Vagina (tissue), 2 donors: ENCODE measurements around the gene IRX4. TPM values are rescaled to one million over a fixed set of nuclear protein-coding genes. Genes with fewer than 3 reads are reported as not detected.

Experiments
- DNase-seq, 2 donors: peaks; one replicate each; pipeline ENCODE4 v3.0.0-alpha.2; 2017; ENCODE audit errors: extremely low spot score in 2 of 2
- H3K27ac ChIP-seq: fragments of 200-600 bp; sonication (generic); one replicate; pipeline ENCODE4 v1.5.1; 2019
- H3K27me3 ChIP-seq: fragments of 200-600 bp; sonication (generic); one replicate; pipeline ENCODE4 v1.5.1; 2019
- H3K36me3 ChIP-seq, 2 donors: fragments of 200-600 bp; sonication (generic); one replicate each; pipeline ENCODE4 v1.5.1; 2017 to 2019
- H3K4me1 ChIP-seq: fragments of 200-600 bp; sonication (generic); one replicate; pipeline ENCODE4 v1.5.1; 2019
- H3K4me3 ChIP-seq, 2 donors: fragments of 200-600 bp; sonication (generic); 1 replicate in 1 of 2; 2 replicates in 1 of 2; pipeline ENCODE4 v1.5.1; 2016 to 2019
- H3K9me3 ChIP-seq: fragments of 200-600 bp; sonication (generic); one replicate; pipeline ENCODE4 v1.5.1; 2019
- POLR2A ChIP-seq, 2 donors: fragments of 450-650 bp; IDR thresholded peaks; one replicate each; pipeline ENCODE4 v1.6.1; 2017; ENCODE audit warnings: antibody characterized with exemption in 2 of 2, mild to moderate bottlenecking in 2 of 2, moderate library complexity in 2 of 2
- POLR2AphosphoS5 ChIP-seq, 2 donors: sonication (generic); formaldehyde crosslinking; IDR thresholded peaks; one replicate each; pipeline ENCODE4 v1.9.0; 2017; ENCODE audit warnings: antibody characterized with exemption in 2 of 2, mild to moderate bottlenecking in 2 of 2, low read depth in 1 of 2; ENCODE audit not compliant: insufficient read depth in 1 of 2
- intact Hi-C: fragments of 100-400 bp; cut with DNase I; formaldehyde crosslinking; loops from one replicate; pipeline ENCODE4 v1.15.1; 2023
- total RNA-seq: library from RNA; depleted of rRNA; stranded (reverse); fragments of >200 nt; gene quantifications from one replicate; pipeline ENCODE4 v1.2.3, GENCODE V29; 2016
- TF ChIP-seq, protein P1 (sequence below), 3 experiments: fragments of 450-650 bp in 2 of 3; fragments of 200-600 bp in 1 of 3; sonication (generic) in 1 of 3; IDR thresholded peaks; one replicate each; pipeline ENCODE4 v1.5.1; 2017 to 2019; ENCODE audit warnings: antibody characterized with exemption in 3 of 3, mild to moderate bottlenecking in 2 of 3, moderate library complexity in 2 of 3

The IRX4 gene
- total RNA-seq, 1 donor from 2014 or later, result 26.8 TPM

DNA sequence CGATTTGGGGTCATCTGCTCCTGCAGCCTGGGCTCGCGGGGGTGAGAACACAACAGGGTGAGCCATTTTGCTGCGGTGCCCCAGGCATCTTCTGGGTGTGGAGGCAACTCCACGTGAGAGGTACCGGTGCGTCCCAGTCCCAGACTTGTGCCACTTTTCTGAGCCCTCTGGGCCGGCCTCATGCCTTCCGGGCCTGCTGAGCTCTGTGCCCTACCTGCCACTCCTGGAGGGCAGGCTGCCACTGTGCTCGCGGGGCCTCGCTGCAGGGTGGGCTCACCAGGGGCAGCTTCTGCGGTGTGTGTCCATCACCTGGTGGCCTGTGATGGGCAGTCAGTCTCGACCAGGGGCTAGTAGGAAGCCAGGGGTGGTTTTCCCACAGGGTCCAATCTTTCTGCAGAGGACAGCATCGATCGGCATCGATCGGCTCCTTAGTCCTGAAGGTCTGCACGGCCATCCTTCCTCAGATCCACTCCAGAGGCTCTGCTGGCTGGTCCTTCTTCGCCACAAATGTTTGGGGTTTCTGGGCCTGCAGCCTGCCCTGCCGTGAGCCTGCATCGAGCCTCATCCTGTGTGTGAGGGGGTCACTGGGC lies 22.6 kb downstream of the IRX4 start:
- no peak overlapping the region for H3K27ac ChIP-seq
- intact Hi-C loops, result no loop called here
- no peaks in the 10 kb centered on the region for H3K27me3 ChIP-seq

DNA sequence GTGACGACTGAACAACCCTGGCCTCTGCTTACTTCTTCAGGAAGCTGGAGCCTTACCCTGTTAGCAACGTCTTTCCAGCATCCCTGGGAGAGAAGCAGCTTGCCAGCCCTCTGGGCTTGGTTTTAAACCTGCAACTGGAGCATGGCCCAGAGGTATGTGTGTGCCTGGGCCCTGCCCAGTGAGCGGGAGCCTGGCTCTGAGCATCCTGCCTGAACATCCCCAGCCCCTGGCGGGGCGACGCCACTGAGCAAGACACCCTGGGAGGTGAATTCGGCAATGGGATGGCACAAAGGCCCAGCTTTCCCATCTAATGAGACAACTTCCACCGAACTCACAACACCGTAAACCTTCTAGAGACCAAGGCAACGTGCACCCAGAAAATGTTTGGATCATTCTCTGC lies 23.6 kb downstream of the IRX4 start:
- intact Hi-C loops, result no loop called here
- Histone ChIP-seq H3K36me3 (no peaks in the 10 kb centered on the region), H3K4me3 (no peak overlapping the region), H3K27ac (no peak overlapping the region), H3K4me1 (no peaks in the 10 kb centered on the region), H3K9me3 (no peaks in the 10 kb centered on the region), H3K27me3 (no peaks in the 10 kb centered on the region)
- TF ChIP-seq POLR2A (IDR thresholded peaks at IDR 0.05) (no peak), POLR2AphosphoS5 (IDR thresholded peaks at IDR 0.05; ENCODE audit: insufficient read depth in 1 of 2, low read depth in 1 of 2) (no peak)
- TF ChIP-seq, protein P1, sequence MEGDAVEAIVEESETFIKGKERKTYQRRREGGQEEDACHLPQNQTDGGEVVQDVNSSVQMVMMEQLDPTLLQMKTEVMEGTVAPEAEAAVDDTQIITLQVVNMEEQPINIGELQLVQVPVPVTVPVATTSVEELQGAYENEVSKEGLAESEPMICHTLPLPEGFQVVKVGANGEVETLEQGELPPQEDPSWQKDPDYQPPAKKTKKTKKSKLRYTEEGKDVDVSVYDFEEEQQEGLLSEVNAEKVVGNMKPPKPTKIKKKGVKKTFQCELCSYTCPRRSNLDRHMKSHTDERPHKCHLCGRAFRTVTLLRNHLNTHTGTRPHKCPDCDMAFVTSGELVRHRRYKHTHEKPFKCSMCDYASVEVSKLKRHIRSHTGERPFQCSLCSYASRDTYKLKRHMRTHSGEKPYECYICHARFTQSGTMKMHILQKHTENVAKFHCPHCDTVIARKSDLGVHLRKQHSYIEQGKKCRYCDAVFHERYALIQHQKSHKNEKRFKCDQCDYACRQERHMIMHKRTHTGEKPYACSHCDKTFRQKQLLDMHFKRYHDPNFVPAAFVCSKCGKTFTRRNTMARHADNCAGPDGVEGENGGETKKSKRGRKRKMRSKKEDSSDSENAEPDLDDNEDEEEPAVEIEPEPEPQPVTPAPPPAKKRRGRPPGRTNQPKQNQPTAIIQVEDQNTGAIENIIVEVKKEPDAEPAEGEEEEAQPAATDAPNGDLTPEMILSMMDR (IDR thresholded peaks at IDR 0.05), result no peak
- no peak for DNase-seq

More for the DNA sequence above, 22.6 kb downstream of the IRX4 start:
- TF ChIP-seq, protein P1 (IDR thresholded peaks at IDR 0.05), result no peak
- TF ChIP-seq POLR2AphosphoS5 (IDR thresholded peaks at IDR 0.05; ENCODE audit: insufficient read depth in 1 of 2, low read depth in 1 of 2) (no peak), POLR2A (IDR thresholded peaks at IDR 0.05) (no peak)
- H3K4me1 ChIP-seq, result no peaks in the 10 kb centered on the region
- H3K9me3 ChIP-seq, result no peaks in the 10 kb centered on the region
- H3K4me3 ChIP-seq, result no peak overlapping the region
- H3K36me3 ChIP-seq, result no peaks in the 10 kb centered on the region
- no peak for DNase-seq

DNA sequence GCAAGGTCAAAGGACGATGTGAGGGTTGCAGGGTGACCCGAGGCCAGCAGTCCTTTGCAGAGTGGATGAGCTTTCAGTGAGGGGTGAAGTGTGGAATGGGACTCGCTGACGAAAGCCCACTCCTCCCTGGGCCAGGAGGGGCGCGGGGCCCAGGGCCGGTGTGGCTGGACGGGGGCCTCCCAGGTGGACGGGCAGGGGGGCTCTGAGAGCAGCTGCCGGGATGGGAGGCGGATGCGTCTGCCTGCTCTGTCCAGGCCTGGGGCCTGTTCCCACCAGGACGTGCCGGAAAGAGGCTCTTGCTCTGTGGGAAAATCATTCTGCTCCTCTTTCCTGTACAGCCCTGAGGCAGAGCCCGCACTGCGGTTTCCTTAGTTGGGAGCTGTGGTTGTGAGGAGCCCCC lies 24.3 kb downstream of the IRX4 start:
- no peaks in the 10 kb centered on the region for H3K9me3 ChIP-seq
- TF ChIP-seq, protein P1 (IDR thresholded peaks at IDR 0.05), result no peak
- TF ChIP-seq POLR2A (IDR thresholded peaks at IDR 0.05) (no peak), POLR2AphosphoS5 (IDR thresholded peaks at IDR 0.05; ENCODE audit: insufficient read depth in 1 of 2, low read depth in 1 of 2) (no peak)
- no peak overlapping the region for H3K27ac ChIP-seq
- H3K36me3 ChIP-seq, result no peaks in the 10 kb centered on the region
- H3K4me3 ChIP-seq, result no peak overlapping the region
- no peaks in the 10 kb centered on the region for H3K27me3 ChIP-seq
- H3K4me1 ChIP-seq, result no peaks in the 10 kb centered on the region
- DNase-seq, result no peak
- intact Hi-C loops, result no loop called here

DNA sequence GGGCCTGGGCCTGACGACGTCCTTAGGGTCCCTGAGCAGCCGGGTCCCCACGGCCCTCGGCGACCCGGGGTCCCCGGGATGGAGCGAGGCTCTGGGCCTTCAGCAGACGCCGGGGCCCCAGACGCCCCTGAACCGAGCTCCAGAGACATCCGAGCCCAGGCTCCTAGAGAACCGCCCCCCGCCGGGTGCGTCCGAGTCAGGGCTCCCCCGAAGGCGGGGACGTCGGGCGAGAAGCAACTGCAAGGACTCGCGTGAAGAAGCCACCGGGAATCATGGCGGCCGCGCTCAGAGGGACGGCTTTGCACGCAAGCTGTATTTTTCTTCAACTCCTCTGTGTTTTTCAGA lies 25.5 kb downstream of the IRX4 start:
- TF ChIP-seq POLR2AphosphoS5 (IDR thresholded peaks at IDR 0.05; ENCODE audit: insufficient read depth in 1 of 2, low read depth in 1 of 2), result no peak
- no peak for TF ChIP-seq POLR2A (IDR thresholded peaks at IDR 0.05)
- TF ChIP-seq, protein P1 (IDR thresholded peaks at IDR 0.05), result no peak

DNA sequence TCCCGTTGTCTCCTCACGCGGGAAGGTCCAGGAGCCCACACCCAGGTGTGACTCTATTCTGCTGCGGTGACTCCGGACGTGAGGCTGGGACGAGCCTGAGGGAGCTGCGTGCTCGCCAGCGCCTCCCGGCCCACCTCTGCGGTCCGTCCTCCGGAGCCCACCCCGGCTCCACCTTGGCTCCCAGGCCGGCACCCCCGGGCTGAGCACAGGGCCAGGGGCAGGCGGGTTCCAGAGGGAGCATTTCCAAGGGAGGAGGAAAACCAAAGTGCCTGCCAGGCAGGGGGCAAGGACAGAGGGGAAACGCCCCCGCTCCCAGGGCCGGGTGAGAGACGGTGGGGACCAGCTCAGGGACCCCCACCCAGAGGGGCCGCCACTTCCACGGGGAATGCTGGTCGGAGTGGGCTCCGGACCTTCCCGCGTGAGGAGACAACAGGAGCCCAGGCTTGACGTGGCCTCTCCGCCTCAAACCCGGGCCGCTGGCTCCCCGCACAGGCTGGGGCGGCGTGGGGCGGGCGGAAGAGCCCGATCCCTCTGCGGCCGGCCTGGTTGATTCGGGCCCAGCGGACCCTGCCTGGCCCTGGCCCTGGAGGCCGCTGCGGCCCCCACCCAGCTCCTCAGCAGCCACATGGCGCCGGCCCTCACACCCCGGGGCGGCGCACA lies 26.0 kb downstream of the IRX4 start:
- no peaks in the 10 kb centered on the region for H3K4me1 ChIP-seq
- H3K27me3 ChIP-seq, result no peaks in the 10 kb centered on the region
- H3K4me3 ChIP-seq, result peak overlapping the region in 1 of 2 donors; percentile 33

More for the DNA sequence above, 25.5 kb downstream of the IRX4 start:
- no peaks in the 10 kb centered on the region for H3K9me3 ChIP-seq
- intact Hi-C loops, result no loop called here
- peak overlapping the region in 1 of 2 donors; percentile 33 for H3K4me3 ChIP-seq
- no peaks in the 10 kb centered on the region for H3K27me3 ChIP-seq
- DNase-seq, result no peak
- H3K27ac ChIP-seq, result no peak overlapping the region
- H3K4me1 ChIP-seq, result no peaks in the 10 kb centered on the region
- H3K36me3 ChIP-seq, result no peaks in the 10 kb centered on the region

More for the DNA sequence above, 26.0 kb downstream of the IRX4 start:
- TF ChIP-seq POLR2AphosphoS5 (IDR thresholded peaks at IDR 0.05; ENCODE audit: insufficient read depth in 1 of 2, low read depth in 1 of 2) (no peak), POLR2A (IDR thresholded peaks at IDR 0.05) (no peak)
- TF ChIP-seq, protein P1 (IDR thresholded peaks at IDR 0.05), result no peak
- intact Hi-C loops, result no loop called here
- no peak overlapping the region for H3K27ac ChIP-seq
- H3K36me3 ChIP-seq, result no peaks in the 10 kb centered on the region
- H3K9me3 ChIP-seq, result no peaks in the 10 kb centered on the region
- DNase-seq, result no peak
